Measurements from ENCODE around the gene PTPRD. TPM values are rescaled to one million over a fixed set of nuclear protein-coding genes. Genes with fewer than 3 reads are reported as not detected.

Gene PTPRD
- total and polyA plus RNA-seq, 9 of the 15 experiments (the other 6 are each of a cell fraction or from before 2014, with no cell fraction given) = 0.11 TPM; not detected in 8

DNA sequence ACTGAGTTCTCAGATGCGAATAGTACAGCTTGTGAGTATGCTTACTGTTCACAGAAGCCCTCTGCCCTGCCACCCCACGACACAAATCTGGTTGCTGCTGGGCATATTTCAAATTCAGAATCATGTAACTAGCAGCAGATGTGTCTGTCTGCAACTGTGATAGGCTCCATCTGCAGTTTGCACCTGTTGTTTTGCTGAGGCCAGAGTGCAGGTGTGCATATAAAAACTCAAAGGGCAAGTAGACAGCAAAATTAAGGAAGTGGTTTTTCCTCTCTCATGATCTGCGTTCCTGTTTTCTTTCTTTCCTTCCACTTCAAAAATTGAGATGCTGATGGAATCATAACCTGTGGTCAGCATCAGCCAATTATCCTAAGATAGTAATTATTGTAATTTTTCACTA lies 1000.5 kb downstream of the PTPRD start:
- no peak overlapping the region for H3K9ac ChIP-seq (ENCODE audit: insufficient read depth in 1 of 2, low read depth in 2 of 2, low read length in 2 of 2)
- H3K4me3 ChIP-seq = no peak overlapping the region
- 0% methylated on average over 3 of the region's 3 CpGs for WGBS (ENCODE audit: insufficient coverage, low coverage, missing lambda C conversion rate)
- no peak overlapping the region for H2AFZ ChIP-seq (ENCODE audit: low read depth, low read length)
- ChIA-PET CTCF (ENCODE audit: low intra/inter-chr PET ratio) (no interaction called here), POLR2A (no interaction called here)
- H3K4me1 ChIP-seq (replicated peaks in 1 of 2; ENCODE audit: control insufficient read depth in 2 of 2, insufficient read depth in 2 of 2, low read length in 2 of 2) = no peaks in the 10 kb centered on the region
- no peaks in the 10 kb centered on the region for H3K27me3 ChIP-seq (ENCODE audit: control insufficient read depth in 2 of 2, insufficient read depth in 2 of 2, low read length in 2 of 2)
- H3K79me2 ChIP-seq (ENCODE audit: control insufficient read depth, insufficient read depth, low read length) = no peaks in the 10 kb centered on the region
- FAIRE-seq = no peak
- TF ChIP-seq, protein P1, sequence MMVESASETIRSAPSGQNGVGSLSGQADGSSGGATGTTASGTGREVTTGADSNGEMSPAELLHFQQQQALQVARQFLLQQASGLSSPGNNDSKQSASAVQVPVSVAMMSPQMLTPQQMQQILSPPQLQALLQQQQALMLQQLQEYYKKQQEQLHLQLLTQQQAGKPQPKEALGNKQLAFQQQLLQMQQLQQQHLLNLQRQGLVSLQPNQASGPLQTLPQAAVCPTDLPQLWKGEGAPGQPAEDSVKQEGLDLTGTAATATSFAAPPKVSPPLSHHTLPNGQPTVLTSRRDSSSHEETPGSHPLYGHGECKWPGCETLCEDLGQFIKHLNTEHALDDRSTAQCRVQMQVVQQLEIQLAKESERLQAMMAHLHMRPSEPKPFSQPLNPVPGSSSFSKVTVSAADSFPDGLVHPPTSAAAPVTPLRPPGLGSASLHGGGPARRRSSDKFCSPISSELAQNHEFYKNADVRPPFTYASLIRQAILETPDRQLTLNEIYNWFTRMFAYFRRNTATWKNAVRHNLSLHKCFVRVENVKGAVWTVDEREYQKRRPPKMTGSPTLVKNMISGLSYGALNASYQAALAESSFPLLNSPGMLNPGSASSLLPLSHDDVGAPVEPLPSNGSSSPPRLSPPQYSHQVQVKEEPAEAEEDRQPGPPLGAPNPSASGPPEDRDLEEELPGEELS (CRISPR knock-in tag; IDR thresholded peaks at IDR 0.05; ENCODE audit: borderline replicate concordance) = no peak
- TF ChIP-seq BCOR (IDR thresholded peaks at IDR 0.05) (no peak), HDAC2 (IDR thresholded peaks at IDR 0.05) (no peak), ZFP36 (IDR thresholded peaks at IDR 0.05; ENCODE audit: low read depth, low read length, partially characterized antibody) (no peak), ZNF316 (IDR thresholded peaks at IDR 0.05) (no peak), NCOA4 (IDR thresholded peaks at IDR 0.05; ENCODE audit: partially characterized antibody) (no peak), TRIM24 (IDR thresholded peaks at IDR 0.05) (no peak), HCFC1 (IDR thresholded peaks at IDR 0.05; ENCODE audit: low read depth, low read length) (no peak), MCM5 (IDR thresholded peaks at IDR 0.05; ENCODE audit: low read depth) (no peak)
- TF ChIP-seq, protein P2, sequence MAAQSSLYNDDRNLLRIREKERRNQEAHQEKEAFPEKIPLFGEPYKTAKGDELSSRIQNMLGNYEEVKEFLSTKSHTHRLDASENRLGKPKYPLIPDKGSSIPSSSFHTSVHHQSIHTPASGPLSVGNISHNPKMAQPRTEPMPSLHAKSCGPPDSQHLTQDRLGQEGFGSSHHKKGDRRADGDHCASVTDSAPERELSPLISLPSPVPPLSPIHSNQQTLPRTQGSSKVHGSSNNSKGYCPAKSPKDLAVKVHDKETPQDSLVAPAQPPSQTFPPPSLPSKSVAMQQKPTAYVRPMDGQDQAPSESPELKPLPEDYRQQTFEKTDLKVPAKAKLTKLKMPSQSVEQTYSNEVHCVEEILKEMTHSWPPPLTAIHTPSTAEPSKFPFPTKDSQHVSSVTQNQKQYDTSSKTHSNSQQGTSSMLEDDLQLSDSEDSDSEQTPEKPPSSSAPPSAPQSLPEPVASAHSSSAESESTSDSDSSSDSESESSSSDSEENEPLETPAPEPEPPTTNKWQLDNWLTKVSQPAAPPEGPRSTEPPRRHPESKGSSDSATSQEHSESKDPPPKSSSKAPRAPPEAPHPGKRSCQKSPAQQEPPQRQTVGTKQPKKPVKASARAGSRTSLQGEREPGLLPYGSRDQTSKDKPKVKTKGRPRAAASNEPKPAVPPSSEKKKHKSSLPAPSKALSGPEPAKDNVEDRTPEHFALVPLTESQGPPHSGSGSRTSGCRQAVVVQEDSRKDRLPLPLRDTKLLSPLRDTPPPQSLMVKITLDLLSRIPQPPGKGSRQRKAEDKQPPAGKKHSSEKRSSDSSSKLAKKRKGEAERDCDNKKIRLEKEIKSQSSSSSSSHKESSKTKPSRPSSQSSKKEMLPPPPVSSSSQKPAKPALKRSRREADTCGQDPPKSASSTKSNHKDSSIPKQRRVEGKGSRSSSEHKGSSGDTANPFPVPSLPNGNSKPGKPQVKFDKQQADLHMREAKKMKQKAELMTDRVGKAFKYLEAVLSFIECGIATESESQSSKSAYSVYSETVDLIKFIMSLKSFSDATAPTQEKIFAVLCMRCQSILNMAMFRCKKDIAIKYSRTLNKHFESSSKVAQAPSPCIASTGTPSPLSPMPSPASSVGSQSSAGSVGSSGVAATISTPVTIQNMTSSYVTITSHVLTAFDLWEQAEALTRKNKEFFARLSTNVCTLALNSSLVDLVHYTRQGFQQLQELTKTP (IDR thresholded peaks at IDR 0.05; ENCODE audit: low read depth in 1 of 2, partially characterized antibody in 2 of 2) = no peak
- in situ Hi-C loops (cut with MboI) (no loop called here), intact Hi-C loops (cut with micrococcal nuclease) (no loop called here)
- no peaks in the 10 kb centered on the region for H3K36me3 ChIP-seq (ENCODE audit: control insufficient read depth, insufficient read depth, low read length)
- no peak for ATAC-seq
- no peak overlapping the region for H3K27ac ChIP-seq (ENCODE audit: extremely low read depth, low read depth, low read length)
- no peaks in the 10 kb centered on the region for H3K9me1 ChIP-seq (ENCODE audit: control insufficient read depth, insufficient read depth, low read length)
- no TSS peak for BruUV-seq (replicated peaks)
- DNase-seq (ENCODE audit: extremely low read depth in 1 of 4, low spot score in 3 of 4) = no peak
- no peak overlapping the region for H3K4me2 ChIP-seq (ENCODE audit: insufficient read depth, low read length)
- no peaks in the 10 kb centered on the region for H4K20me1 ChIP-seq (replicated peaks; ENCODE audit: control insufficient read depth, insufficient read depth, low read length)
- no peaks in the 10 kb centered on the region for H3K9me3 ChIP-seq (replicated peaks; ENCODE audit: control insufficient read depth, insufficient read depth, low read depth, low read length)
